Measurements from ENCODE around the gene CNTNAP5.

The CNTNAP5 gene

DNA sequence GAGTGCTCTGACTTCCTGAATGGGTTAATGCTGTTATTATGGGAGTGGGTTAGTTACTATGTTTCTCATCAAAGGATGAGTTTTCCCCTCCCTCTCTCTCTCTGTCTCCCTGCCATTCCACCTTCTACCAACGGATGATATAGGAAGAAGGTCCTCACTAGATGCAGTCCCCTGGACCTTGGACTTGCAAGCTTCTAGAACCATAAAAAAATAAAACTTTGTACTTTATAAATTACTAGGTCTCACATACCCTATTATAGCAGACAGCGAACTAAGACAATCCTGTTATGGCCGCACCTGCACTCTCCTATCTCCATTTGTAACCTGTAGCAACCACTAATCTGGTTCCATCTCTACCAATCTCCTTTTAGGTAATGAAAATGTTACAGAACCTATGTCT is 564.9 kb downstream of the CNTNAP5 start:
- DNase-seq (ENCODE audit: low read depth in 4 of 4, low spot score in 1 of 4): no peak

- DNase-seq (ENCODE audit: low read depth in 4 of 4, low spot score in 1 of 4): no peak
Observed at GRCh38 chr2:124602759-124603158, 577.7 kb downstream of the CNTNAP5 start.

DNA sequence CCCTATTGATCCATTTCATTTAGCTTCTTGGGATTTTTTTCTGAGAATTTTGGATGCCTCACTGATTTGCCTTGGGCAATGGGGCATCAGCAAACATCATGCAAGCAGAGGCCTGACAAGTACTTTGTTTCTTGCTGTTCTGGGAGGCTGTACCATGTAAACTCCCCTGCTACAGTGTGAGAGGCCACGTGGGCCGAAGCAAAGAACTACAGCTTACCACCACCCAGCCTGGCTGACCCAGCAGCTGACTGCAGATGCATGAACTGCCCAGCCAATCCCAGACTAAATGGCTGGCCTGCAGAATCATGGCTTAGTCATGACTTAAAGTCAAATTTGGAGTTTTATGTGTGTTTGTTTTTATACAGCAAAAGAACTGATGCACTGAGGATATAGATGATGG is 579.9 kb downstream of the CNTNAP5 start:
- DNase-seq (ENCODE audit: low read depth in 4 of 4, low spot score in 1 of 4): no peak

DNA sequence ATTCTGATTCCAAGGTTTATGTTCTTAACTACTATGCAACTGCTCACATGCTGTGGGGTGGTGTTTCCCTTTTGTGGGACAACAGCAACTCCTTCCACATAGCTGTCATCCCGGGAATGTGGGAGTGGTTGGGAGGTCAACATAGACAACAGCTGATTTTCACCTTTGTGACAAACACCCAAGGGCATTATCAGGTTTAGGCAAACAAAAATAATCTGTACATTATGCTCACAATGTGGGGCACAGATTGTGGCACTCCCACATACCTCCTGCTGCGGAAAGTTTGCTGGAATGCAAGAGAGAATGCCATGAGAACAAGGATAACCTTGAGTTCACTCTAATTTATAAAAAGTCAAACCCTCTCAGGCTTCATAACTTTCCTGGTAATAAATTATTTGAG is 582.6 kb downstream of the CNTNAP5 start:
- DNase-seq (ENCODE audit: low read depth in 4 of 4, low spot score in 1 of 4): no peak

- no peak for DNase-seq (ENCODE audit: low read depth in 4 of 4, low spot score in 1 of 4)
Observed at GRCh38 chr2:124609667-124610066, 584.6 kb downstream of the CNTNAP5 start.

GRCh38 chr2:124610141-124610540 is 585.1 kb downstream of the CNTNAP5 start:
- DNase-seq (ENCODE audit: low read depth in 4 of 4, low spot score in 1 of 4): no peak

- DNase-seq (ENCODE audit: low read depth in 4 of 4, low spot score in 1 of 4): no peak
Observed at GRCh38 chr2:124610866-124611265, 585.8 kb downstream of the CNTNAP5 start.

DNA sequence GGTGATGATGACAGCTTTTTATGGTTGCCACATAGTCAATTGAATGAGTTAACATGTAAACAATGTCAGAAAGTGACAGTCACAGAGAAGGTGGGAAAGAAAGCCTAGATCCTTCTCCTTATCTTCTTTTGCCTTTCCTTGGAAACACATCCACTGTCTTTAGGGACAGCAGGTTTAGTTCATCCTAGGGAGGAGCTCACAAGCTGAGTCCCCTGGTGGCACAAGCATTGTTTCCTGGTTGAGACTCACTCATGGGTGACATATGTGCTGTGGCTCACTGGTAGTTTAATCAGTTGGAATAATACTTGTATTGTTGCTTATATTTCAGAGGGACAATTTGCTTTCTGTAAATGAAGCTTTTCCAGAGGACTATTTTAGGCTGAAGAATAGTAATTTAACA is 598.5 kb downstream of the CNTNAP5 start:
- DNase-seq (ENCODE audit: low read depth in 4 of 4, low spot score in 1 of 4): no peak

GRCh38 chr2:124625561-124625960 is 600.5 kb downstream of the CNTNAP5 start:
- no peak for DNase-seq (ENCODE audit: low read depth in 4 of 4, low spot score in 1 of 4)

GRCh38 chr2:124626993-124627392 is 601.9 kb downstream of the CNTNAP5 start:
- DNase-seq (ENCODE audit: low read depth in 4 of 4, low spot score in 1 of 4): no peak

- no peak for DNase-seq (ENCODE audit: low read depth in 4 of 4, low spot score in 1 of 4)
Observed at GRCh38 chr2:124633812-124634211, 608.7 kb downstream of the CNTNAP5 start.

DNA sequence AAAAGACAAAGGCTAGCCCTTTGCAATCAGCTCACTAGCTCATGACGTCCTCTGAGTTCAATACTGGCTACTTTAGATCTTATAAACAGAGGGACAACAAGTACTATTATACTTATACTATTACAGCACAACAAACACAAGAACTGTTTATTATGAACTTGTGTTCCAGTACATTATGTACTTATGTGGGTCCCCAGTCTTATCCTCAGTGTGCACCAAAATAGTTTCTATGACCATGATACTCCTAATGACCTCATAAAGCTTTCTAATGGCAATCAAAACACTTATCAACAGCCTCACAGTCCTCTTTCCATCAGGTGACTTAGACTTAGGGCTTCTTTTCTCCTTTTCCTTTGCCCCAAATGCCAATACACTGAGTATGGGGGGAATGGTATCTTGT is 614.4 kb downstream of the CNTNAP5 start:
- DNase-seq (ENCODE audit: low read depth in 4 of 4, low spot score in 1 of 4): no peak

DNA sequence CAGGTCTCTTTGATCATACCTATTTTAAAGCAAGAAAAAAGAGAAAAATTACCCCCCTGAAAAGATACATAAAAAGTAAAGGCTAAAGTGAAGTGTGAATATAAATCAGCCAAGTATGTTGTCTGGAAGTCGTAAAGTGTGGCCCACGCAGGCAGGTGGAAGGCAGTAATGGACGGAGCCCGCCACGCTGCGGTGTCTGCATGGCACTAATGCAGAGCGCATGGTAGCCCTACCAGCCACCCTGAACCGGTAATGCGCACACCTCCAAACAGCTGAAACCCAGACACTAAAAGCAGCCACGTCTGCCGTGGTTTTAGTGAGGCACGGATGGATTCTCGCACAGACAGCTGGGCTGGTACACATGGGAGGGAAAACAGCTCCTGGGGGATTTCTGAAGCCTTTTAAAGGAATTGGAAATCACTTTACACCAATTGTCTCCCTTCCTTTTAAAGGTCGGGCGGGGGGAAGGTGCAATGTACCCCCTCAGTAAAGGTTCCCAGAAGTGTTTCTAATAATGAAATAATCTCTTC is 615.2 kb downstream of the CNTNAP5 start:
- DNase-seq (ENCODE audit: low read depth in 4 of 4, low spot score in 1 of 4): no peak

DNA sequence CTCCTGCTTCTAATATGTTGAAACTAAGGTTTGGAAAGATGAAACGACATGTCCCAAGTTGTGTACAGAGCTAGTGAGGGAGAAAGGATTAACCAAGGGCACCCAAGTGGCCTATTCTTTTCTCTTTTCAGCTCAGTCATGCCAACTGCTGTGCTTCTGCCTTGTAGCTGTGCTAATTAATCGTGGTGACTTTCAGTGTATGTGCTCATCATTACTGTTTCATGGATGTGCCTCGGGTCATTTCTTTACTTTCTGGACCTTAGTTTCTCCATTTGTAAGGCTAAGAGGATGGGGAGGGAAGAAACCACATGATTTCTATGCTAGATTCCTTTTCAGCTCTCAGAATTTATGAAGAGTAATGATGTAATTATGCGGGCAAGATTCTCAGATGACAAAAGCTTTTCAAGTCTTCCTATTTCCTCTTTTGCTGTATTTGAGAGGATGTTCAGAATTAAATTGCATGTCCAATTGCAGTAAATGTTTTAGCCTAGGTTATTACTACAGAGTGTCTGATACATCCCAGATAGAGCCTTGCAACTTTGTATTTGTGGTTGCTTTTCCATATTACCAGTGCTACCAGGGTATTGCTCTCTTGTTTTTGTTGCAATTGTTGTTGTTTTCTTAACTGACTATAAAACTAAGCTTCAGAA is 621.2 kb downstream of the CNTNAP5 start:
- no peak for DNase-seq (ENCODE audit: low read depth in 4 of 4, low spot score in 1 of 4)

GRCh38 chr2:124647245-124647644 is 622.2 kb downstream of the CNTNAP5 start:
- no peak for DNase-seq (ENCODE audit: low read depth in 4 of 4, low spot score in 1 of 4)

- no peak for DNase-seq (ENCODE audit: low read depth in 4 of 4, low spot score in 1 of 4)
Observed at GRCh38 chr2:124647663-124648062, 622.6 kb downstream of the CNTNAP5 start.

GRCh38 chr2:124649001-124649400 is 623.9 kb downstream of the CNTNAP5 start:
- no peak for DNase-seq (ENCODE audit: low read depth in 4 of 4, low spot score in 1 of 4)

GRCh38 chr2:124652099-124652498 is 627.0 kb downstream of the CNTNAP5 start:
- no peak for DNase-seq (ENCODE audit: low read depth in 4 of 4, low spot score in 1 of 4)

- no peak for DNase-seq (ENCODE audit: low read depth in 4 of 4, low spot score in 1 of 4)
Observed at GRCh38 chr2:124658373-124658772, 633.3 kb downstream of the CNTNAP5 start.

- no peak for DNase-seq (ENCODE audit: low read depth in 4 of 4, low spot score in 1 of 4)
Observed at GRCh38 chr2:124661558-124661957, 636.5 kb downstream of the CNTNAP5 start.

- DNase-seq (ENCODE audit: low read depth in 4 of 4, low spot score in 1 of 4): no peak
Observed at GRCh38 chr2:124662946-124663644, 638.0 kb downstream of the CNTNAP5 start.

DNA sequence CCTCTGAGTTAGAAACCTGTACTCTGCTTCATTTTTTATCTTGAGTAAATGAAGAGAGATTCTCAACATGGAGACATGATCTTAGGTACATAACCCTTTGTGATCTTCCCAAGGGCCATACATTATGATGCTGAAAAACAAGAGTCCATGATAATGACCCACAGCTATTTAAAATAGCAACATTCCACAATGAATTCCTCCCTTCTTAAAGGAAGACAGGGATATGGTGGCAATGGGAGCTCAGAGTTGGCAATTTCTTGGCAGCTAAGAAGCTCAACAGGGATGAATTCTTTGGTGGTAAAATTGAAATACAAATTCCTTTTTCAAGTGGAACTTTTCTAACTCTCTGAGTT is 638.5 kb downstream of the CNTNAP5 start:
- DNase-seq (ENCODE audit: low read depth in 4 of 4, low spot score in 1 of 4): no peak

- DNase-seq (ENCODE audit: low read depth in 4 of 4, low spot score in 1 of 4): no peak
Observed at GRCh38 chr2:124664363-124664762, 639.3 kb downstream of the CNTNAP5 start.
